ENCODE data around the gene MROH2A.

GRCh38 chr2:233803994-233804393 is 25.9 kb downstream of the MROH2A start:
- TF ChIP-seq EZH2 (IDR thresholded peaks at IDR 0.05; ENCODE audit: low read depth) (no peak), CTCF (conservative IDR thresholded peaks at IDR 0.05) (no peak)

Data from PC-9 (cell line).